PC-9 (cell line): ENCODE data around the gene SPDYE1. TPM values are rescaled to one million over a fixed set of nuclear protein-coding genes. Genes with fewer than 3 reads are reported as not detected.
"Not testable (repeated sequence)": the region's sequence is repeated elsewhere in the genome, so short reads cannot be mapped to it uniquely, and the experiment has no call there.

Experiments used
- Bru-seq: library from RNA; stranded (reverse); fragments of 400-500 nt; gene quantifications from one replicate; lab custom pipeline; 2021; lab: Mats Ljungman, UMichigan
- BruChase-seq, 2 experiments: library from RNA; stranded (reverse); fragments of 400-500 nt; gene quantifications; one replicate each; lab custom pipeline; 2021; lab: Mats Ljungman, UMichigan
- BruUV-seq: library from RNA; stranded (reverse); fragments of 400-500 nt; replicated peaks from 2 replicates; lab custom pipeline; 2021; lab: Mats Ljungman, UMichigan
- CTCF ChIA-PET: fragments of 300-600 bp; sonication (Branson Sonifier 250); formaldehyde crosslinking; loops from one replicate; lab custom pipeline; 2022; ENCODE audit warnings: antibody characterized with exemption; lab: Charles Lee
- POLR2A ChIA-PET: fragments of 300-600 bp; sonication (Branson Sonifier 250); formaldehyde crosslinking; loops from one replicate; lab custom pipeline; 2022; ENCODE audit warnings: antibody characterized with exemption; ENCODE audit not compliant: unreplicated experiment; lab: Charles Lee
- DNase-seq, 2 experiments: peaks; one replicate each; pipeline versions ENCODE4 v3.0.0 to v3.0.0-alpha.2; 2015 to 2022; ENCODE audit warnings: mixed read lengths in 1 of 2
- H2AFZ ChIP-seq: fragments of 200-600 bp; sonication (generic); 2 replicates; pipeline ENCODE4 v1.8.1; 2017; ENCODE audit warnings: antibody characterized with exemption
- H3F3A ChIP-seq: fragments of 200-600 bp; sonication (generic); 2 replicates; pipeline ENCODE4 v1.8.1; 2017; ENCODE audit warnings: antibody characterized with exemption, mild to moderate bottlenecking, low read depth; ENCODE audit not compliant: insufficient read depth
- H3K27ac ChIP-seq: fragments of 200-600 bp; sonication (generic); 2 replicates; pipeline ENCODE4 v1.6.1; 2016; ENCODE audit warnings: mixed run types
- H3K27me3 ChIP-seq: fragments of 200-600 bp; sonication (generic); 2 replicates; pipeline ENCODE4 v1.6.1; 2016; ENCODE audit warnings: low read depth, mixed run types; ENCODE audit not compliant: insufficient read depth
- H3K36me3 ChIP-seq: fragments of 200-600 bp; sonication (generic); 2 replicates; pipeline ENCODE4 v1.6.1; 2016; ENCODE audit warnings: low read depth, mixed run types
- H3K4me1 ChIP-seq: fragments of 200-600 bp; sonication (generic); replicated peaks from 2 replicates; pipeline ENCODE4 v1.6.1; 2016; ENCODE audit warnings: mixed run types; ENCODE audit not compliant: insufficient read depth
- H3K4me2 ChIP-seq: fragments of 200-600 bp; sonication (generic); 2 replicates; pipeline ENCODE4 v1.6.1; 2017; ENCODE audit warnings: mixed run types
- H3K4me3 ChIP-seq: fragments of 200-600 bp; sonication (generic); 2 replicates; pipeline ENCODE4 v1.6.1; 2016; ENCODE audit warnings: mixed run types
- H3K79me2 ChIP-seq: fragments of 200-600 bp; sonication (generic); 2 replicates; pipeline ENCODE4 v1.6.1; 2017; ENCODE audit warnings: low read depth, mixed run types
- H3K9me2 ChIP-seq: fragments of 200-600 bp; sonication (generic); 2 replicates; pipeline ENCODE4 v1.8.1; 2017; ENCODE audit warnings: mild to moderate bottlenecking; ENCODE audit not compliant: insufficient read depth
- H3K9me3 ChIP-seq: fragments of 200-600 bp; sonication (generic); 2 replicates; pipeline ENCODE4 v1.8.1; 2016; ENCODE audit warnings: low read depth; ENCODE audit not compliant: insufficient read depth
- H4K20me1 ChIP-seq: fragments of 200-600 bp; sonication (generic); 2 replicates; pipeline ENCODE4 v1.8.1; 2017; ENCODE audit not compliant: insufficient read depth
- EZH2 ChIP-seq: fragments of 200-600 bp; sonication (generic); IDR thresholded peaks from 2 replicates; pipeline ENCODE4 v1.8.0; 2017; ENCODE audit warnings: antibody characterized with exemption, low read depth
- intact Hi-C: fragments of 100-400 bp; cut with micrococcal nuclease; formaldehyde crosslinking; loops from one replicate; pipeline ENCODE4 v1.10.0; 2022; ENCODE audit not compliant: unreplicated experiment
- long read RNA-seq: library from polyadenylated mRNA; stranded (forward); transcript quantifications from one replicate; pipeline ENCODE4 v2.0.0, GENCODE V29; 2022
- total RNA-seq: library from RNA; stranded (reverse); gene quantifications from 2 replicates; pipeline ENCODE4 v1.2.3, GENCODE V29; 2021
- TF ChIP-seq, protein P1 (sequence below): fragments of 200-600 bp; sonication (generic); conservative IDR thresholded peaks from 2 replicates; pipeline ENCODE4 v1.6.1; 2017; ENCODE audit warnings: mixed run types, antibody characterized with exemption, mild to moderate bottlenecking, moderate library complexity

The SPDYE1 gene
- total RNA-seq (not detected in 2 replicates), Bru-seq, nascent RNA (not detected), BruChase-seq, experiment 1, labeled RNA remaining after a 2-hour chase (percentile 10 among the genes with signal in this experiment), BruChase-seq, experiment 2, labeled RNA remaining after a 6-hour chase (percentile 0 among the genes with signal in this experiment)
- long read RNA-seq, partial matches to known transcripts: 2 of 16 reads
- long read RNA-seq, other reads (novel, unspliced or antisense): 14 of 16 reads

- CTCF ChIA-PET, H3K79me2 ChIP-seq, H3K4me3 ChIP-seq, BruUV-seq, intact Hi-C loops, POLR2A ChIA-PET, H4K20me1 ChIP-seq, H3K9me3 ChIP-seq, H3K4me2 ChIP-seq, H3F3A ChIP-seq, H3K36me3 ChIP-seq, H2AFZ ChIP-seq, H3K27me3 ChIP-seq, H3K9me2 ChIP-seq, H3K27ac ChIP-seq: not testable (repeated sequence)
- H3K4me1 ChIP-seq: peaks cover 12% of the 10 kb centered on the region
- peak in 1 of 2 experiments; percentile 36 for DNase-seq
Observed at GRCh38 chr7:43997532-43997931, at the start of gene SPDYE1. TSS of gene SPDYE1 (plus strand) at chr7:43997897. CDS start at chr7:43999950, 2,053 bp downstream.

GRCh38 chr7:43952028-43952427 is 45.7 kb upstream of the SPDYE1 start:
- H3K4me2 ChIP-seq: no peak overlapping the region
- H3K27me3 ChIP-seq: no peaks in the 10 kb centered on the region
- intact Hi-C loops: loop anchor here (10.0 kb wide), 1 partner anchor 227 kb away; the partner anchor contains the start of gene COA1
- no peaks in the 10 kb centered on the region for H3K9me2 ChIP-seq
- no peaks in the 10 kb centered on the region for H4K20me1 ChIP-seq
- no peaks in the 10 kb centered on the region for H3K4me1 ChIP-seq
- no TSS peak for BruUV-seq
- H2AFZ ChIP-seq: no peak overlapping the region
- H3F3A ChIP-seq: peaks cover 10% of the 10 kb centered on the region; the same call in 1 of the 2 replicates
- no peak for DNase-seq
- H3K4me3 ChIP-seq: no peak overlapping the region
- H3K9me3 ChIP-seq: no peaks in the 10 kb centered on the region
- CTCF ChIA-PET: no interaction called here
- peaks cover 4% of the 10 kb centered on the region; the same call in 1 of the 2 replicates for H3K36me3 ChIP-seq
- POLR2A ChIA-PET: no interaction called here
- TF ChIP-seq, protein P1, sequence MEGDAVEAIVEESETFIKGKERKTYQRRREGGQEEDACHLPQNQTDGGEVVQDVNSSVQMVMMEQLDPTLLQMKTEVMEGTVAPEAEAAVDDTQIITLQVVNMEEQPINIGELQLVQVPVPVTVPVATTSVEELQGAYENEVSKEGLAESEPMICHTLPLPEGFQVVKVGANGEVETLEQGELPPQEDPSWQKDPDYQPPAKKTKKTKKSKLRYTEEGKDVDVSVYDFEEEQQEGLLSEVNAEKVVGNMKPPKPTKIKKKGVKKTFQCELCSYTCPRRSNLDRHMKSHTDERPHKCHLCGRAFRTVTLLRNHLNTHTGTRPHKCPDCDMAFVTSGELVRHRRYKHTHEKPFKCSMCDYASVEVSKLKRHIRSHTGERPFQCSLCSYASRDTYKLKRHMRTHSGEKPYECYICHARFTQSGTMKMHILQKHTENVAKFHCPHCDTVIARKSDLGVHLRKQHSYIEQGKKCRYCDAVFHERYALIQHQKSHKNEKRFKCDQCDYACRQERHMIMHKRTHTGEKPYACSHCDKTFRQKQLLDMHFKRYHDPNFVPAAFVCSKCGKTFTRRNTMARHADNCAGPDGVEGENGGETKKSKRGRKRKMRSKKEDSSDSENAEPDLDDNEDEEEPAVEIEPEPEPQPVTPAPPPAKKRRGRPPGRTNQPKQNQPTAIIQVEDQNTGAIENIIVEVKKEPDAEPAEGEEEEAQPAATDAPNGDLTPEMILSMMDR: no peak
- TF ChIP-seq EZH2: no peak
- no peak overlapping the region for H3K27ac ChIP-seq
- no peaks in the 10 kb centered on the region for H3K79me2 ChIP-seq

GRCh38 chr7:43953071-43953470 is 44.6 kb upstream of the SPDYE1 start:
- no TSS peak for BruUV-seq
- H3K9me3 ChIP-seq: no peaks in the 10 kb centered on the region

More at GRCh38 chr7:43953071-43953470, 44.6 kb upstream of the SPDYE1 start:
- Histone ChIP-seq H3K79me2 (no peaks in the 10 kb centered on the region), H3K4me2 (no peak overlapping the region), H3K36me3 (0 out of 2 replicates have a peak, but pooled peaks cover 4% of the 10 kb centered on the region), H2AFZ (no peak overlapping the region), H3K4me1 (no peaks in the 10 kb centered on the region), H3F3A (0 out of 2 replicates have a peak, but pooled peaks cover 6% of the 10 kb centered on the region), H3K27ac (no peak overlapping the region), H3K9me2 (no peaks in the 10 kb centered on the region), H4K20me1 (no peaks in the 10 kb centered on the region), H3K4me3 (no peak overlapping the region), H3K27me3 (no peaks in the 10 kb centered on the region)
- POLR2A ChIA-PET: no interaction called here
- intact Hi-C loops: loop anchor here (10.0 kb wide), 1 partner anchor 228 kb away; the partner anchor contains the start of gene COA1
- CTCF ChIA-PET: no interaction called here
- TF ChIP-seq EZH2: no peak
- TF ChIP-seq, protein P1: no peak
- DNase-seq: no peak
